GM12874 (cell line): ENCODE results near the gene ACTG1.

Source experiments
- CTCF ChIP-seq: IDR thresholded peaks from 2 replicates; pipeline ENCODE4 v1.5.1; 2011; ENCODE audit warnings: low read depth, mild to moderate bottlenecking, control low read depth, low read length, moderate library complexity; ENCODE audit not compliant: insufficient read depth

The ACTG1 gene

GRCh38 chr17:81553616-81554181, 41.1 kb upstream of the ACTG1 start:
- no peak for TF ChIP-seq CTCF

GRCh38 chr17:81553018-81553615, 40.5 kb upstream of the ACTG1 start:
- TF ChIP-seq CTCF = peak; percentile 15; the same call in 1 of the 2 replicates

GRCh38 chr17:81552244-81553017, 39.8 kb upstream of the ACTG1 start, which contains the start of gene FAAP100:
TSS of gene FAAP100 (minus strand) at chr17:81552353. CDS start at chr17:81552330, 23 bp downstream.
- no peak for TF ChIP-seq CTCF

- TF ChIP-seq CTCF = no peak
These were observed 39.1 kb upstream of the ACTG1 start for GRCh38 chr17:81551458-81552243.

GRCh38 chr17:81550830-81551457, 38.3 kb upstream of the ACTG1 start:
- TF ChIP-seq CTCF = no peak

- TF ChIP-seq CTCF = no peak
These were observed 37.7 kb upstream of the ACTG1 start for GRCh38 chr17:81550285-81550684.
